Measurements from ENCODE around the gene PPFIA1. TPM values are rescaled to one million over a fixed set of nuclear protein-coding genes. Genes with fewer than 3 reads are reported as not detected.

PPFIA1 gene
- total RNA-seq, 1 donor: 69.5 TPM

DNA sequence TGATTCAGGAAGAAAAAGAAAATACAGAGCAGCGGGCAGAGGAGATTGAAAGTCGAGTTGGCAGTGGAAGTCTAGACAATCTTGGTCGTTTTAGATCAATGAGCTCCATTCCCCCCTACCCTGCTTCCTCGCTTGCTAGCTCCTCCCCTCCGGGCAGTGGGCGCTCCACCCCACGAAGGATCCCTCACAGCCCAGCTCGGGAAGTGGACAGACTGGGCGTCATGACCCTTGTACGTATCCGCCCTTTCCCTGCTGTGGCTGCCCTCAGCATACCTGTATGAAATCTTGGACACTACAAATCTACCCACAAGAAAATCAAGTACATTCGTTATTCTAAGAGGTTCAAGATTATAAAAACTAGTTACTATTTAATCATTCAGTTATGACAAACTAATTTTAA is 77.7 kb downstream of the PPFIA1 start:
- no peak overlapping the region for H3K4me3 ChIP-seq (ENCODE audit: low read depth, low read length)
- no peak for DNase-seq (ENCODE audit: low read depth)
- TF ChIP-seq, protein P1, sequence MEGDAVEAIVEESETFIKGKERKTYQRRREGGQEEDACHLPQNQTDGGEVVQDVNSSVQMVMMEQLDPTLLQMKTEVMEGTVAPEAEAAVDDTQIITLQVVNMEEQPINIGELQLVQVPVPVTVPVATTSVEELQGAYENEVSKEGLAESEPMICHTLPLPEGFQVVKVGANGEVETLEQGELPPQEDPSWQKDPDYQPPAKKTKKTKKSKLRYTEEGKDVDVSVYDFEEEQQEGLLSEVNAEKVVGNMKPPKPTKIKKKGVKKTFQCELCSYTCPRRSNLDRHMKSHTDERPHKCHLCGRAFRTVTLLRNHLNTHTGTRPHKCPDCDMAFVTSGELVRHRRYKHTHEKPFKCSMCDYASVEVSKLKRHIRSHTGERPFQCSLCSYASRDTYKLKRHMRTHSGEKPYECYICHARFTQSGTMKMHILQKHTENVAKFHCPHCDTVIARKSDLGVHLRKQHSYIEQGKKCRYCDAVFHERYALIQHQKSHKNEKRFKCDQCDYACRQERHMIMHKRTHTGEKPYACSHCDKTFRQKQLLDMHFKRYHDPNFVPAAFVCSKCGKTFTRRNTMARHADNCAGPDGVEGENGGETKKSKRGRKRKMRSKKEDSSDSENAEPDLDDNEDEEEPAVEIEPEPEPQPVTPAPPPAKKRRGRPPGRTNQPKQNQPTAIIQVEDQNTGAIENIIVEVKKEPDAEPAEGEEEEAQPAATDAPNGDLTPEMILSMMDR (IDR thresholded peaks at IDR 0.05; ENCODE audit: insufficient read depth, low read depth, low read length): no peak

DNA sequence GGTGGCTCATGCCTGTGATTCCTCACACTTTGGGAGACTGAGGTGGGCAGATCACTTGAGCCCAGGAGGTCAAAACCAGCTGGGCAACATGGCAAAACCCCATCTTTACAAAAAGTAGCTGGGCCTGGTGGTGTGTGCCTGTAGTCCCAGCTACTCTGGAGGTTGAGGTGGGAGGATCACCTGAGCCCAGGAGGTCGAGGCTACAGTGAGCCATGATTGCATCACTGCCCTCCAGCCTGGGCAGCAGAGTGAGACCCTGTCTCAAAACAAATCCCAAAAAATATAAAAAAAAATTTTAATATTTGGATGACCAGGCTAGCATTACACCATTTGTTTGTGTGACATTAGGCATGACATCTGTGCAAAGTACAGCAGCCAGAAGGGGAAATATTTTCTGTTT is 78.1 kb downstream of the PPFIA1 start:
- TF ChIP-seq, protein P1 (IDR thresholded peaks at IDR 0.05; ENCODE audit: insufficient read depth, low read depth, low read length): no peak
- DNase-seq (ENCODE audit: low read depth): no peak
- H3K4me3 ChIP-seq (ENCODE audit: low read depth, low read length): no peak overlapping the region

DNA sequence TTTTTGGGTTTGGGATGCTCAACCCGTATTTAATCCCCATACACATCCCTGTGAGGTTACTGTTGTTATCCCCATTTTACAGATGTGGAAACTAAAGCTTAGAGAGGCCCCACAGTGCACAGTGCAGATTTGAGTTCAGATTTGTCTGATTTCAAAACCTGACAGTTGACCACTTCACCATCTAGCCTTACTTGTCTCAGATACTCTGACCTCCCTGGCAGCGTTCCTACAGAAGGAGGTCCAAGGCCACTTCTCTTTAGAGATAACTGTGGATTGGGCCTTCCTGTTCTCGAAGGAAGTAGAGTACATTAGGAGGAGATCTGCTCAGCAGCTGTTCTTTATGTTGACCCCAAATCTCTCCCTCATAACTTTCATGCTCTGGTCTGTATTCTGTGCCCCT is 81.2 kb downstream of the PPFIA1 start:
- no peak overlapping the region for H3K4me3 ChIP-seq (ENCODE audit: low read depth, low read length)
- TF ChIP-seq, protein P1 (IDR thresholded peaks at IDR 0.05; ENCODE audit: insufficient read depth, low read depth, low read length): no peak
- DNase-seq (ENCODE audit: low read depth): no peak

DNA sequence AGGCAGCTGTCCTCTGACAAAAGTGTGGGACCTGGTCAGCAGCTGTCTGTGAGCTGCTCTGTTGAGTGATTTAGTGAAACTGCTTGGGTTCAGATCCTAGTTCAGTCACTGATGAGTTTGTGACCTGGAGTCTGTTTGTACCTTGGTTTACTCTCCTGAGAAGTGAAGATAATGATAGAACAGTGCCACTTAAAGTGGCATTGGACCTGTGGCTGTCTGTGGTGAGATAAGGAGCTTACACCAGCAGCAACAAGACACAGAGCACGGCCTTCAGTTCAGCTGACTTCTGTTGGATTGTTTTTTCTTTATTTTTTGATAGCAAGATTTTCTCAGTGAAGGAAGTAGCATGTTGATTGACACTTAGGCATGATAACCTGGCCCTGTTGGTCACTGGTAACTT is 81.6 kb downstream of the PPFIA1 start:
- TF ChIP-seq, protein P1 (IDR thresholded peaks at IDR 0.05; ENCODE audit: insufficient read depth, low read depth, low read length): no peak
- no peak for DNase-seq (ENCODE audit: low read depth)
- H3K4me3 ChIP-seq (ENCODE audit: low read depth, low read length): no peak overlapping the region

DNA sequence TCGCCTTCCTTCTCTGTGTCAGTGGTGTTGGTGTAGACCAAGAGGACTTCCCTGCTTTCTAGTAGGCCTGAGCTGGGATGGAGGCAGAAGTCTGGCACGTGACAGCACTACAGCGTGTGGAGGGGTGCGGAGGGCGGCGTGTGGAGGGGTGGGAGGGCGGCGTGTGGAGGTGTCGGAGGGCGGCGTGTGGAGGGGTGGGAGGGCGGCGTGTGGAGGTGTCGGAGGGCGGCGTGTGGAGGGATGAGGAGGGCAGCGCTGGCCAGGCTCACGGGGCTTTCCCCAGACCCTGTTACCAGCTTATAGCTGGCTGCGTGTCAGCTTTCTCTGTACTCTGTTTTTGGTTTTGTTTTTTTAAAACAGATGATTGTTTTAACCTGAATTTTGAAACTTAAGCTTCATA is 82.1 kb downstream of the PPFIA1 start:
- TF ChIP-seq, protein P1 (IDR thresholded peaks at IDR 0.05; ENCODE audit: insufficient read depth, low read depth, low read length): no peak
- no peak for DNase-seq (ENCODE audit: low read depth)
- H3K4me3 ChIP-seq (ENCODE audit: low read depth, low read length): no peak overlapping the region

DNA sequence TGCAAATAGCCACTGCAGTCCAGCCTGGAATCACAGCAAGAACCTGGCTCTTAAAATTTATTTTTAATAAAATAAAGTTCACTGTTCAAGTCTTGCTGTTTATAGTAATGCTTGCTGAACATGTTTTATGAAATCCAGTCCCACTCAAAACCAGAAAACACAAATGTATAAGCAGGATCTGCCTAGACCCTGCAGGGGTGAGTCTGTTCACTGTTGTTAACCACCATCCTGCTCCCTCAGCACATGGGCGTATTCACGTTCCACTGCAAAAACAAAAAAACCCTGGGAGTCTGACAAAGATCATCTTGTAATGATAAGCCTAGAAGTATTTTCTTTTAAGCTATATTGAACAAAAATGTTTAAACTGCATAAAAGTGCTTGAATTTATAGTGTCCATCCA is 82.8 kb downstream of the PPFIA1 start:
- TF ChIP-seq, protein P1 (IDR thresholded peaks at IDR 0.05; ENCODE audit: insufficient read depth, low read depth, low read length): no peak
- H3K4me3 ChIP-seq (ENCODE audit: low read depth, low read length): no peak overlapping the region
- no peak for DNase-seq (ENCODE audit: low read depth)

DNA sequence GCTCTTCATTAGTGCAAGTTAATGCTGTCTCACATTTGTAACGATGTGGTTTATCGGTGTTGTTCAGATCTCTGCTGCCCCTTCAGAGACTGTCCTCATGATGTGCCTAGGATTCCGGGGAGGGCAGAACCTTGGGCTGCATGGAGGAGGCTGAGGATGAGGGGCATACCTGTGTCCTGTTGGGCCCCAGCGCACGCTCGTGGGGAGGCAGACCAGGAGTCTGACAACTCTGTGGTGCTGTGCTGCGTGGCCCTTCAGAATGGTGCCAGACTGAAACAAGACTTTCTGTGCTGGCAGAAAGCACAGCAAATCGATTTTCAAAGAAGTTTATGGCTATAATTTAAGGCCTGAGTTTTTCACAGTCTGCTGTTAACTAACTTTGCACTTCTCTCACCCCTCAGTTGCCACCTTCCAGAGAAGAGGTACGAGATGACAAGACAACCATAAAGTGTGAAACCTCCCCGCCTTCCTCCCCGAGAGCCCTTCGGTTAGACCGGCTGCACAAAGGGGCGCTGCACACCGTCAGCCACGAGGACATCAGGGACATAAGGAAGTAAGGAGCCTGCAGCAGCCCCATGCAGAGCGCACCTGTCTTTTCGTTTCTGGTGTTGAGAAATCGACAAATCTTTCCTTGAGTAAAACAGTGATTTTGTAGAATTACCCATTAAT is 83.5 kb downstream of the PPFIA1 start:
- TF ChIP-seq, protein P1 (IDR thresholded peaks at IDR 0.05; ENCODE audit: insufficient read depth, low read depth, low read length): no peak
- no peak overlapping the region for H3K4me3 ChIP-seq (ENCODE audit: low read depth, low read length)
- DNase-seq (ENCODE audit: low read depth): no peak
